Right ventricle myocardium inferior (tissue), 1 donor: ENCODE data around the gene AGAP2. TPM values are rescaled to one million over a fixed set of nuclear protein-coding genes. Genes with fewer than 3 reads are reported as not detected.

Experiments used
- ATAC-seq: fragments of 200-7000 bp; cut with Tn5 transposase; one replicate; pipeline ENCODE4 v1.9.1; 2020; ENCODE audit warnings: mild to moderate bottlenecking, moderate library complexity
- DNase-seq: peaks from one replicate; pipeline ENCODE4 v3.0.0; 2021; ENCODE audit errors: missing footprints
- intact Hi-C: fragments of 100-400 bp; cut with DNase I; formaldehyde crosslinking; loops from one replicate; pipeline ENCODE4 v1.11.0; 2022
- total RNA-seq: library from RNA; stranded (reverse); fragmentation: NEBNext Ultra II Directional; extraction: Animal tissue kit (Norgen Biotek cat#: 25700); gene quantifications from one replicate; pipeline ENCODE4 v1.2.1, GENCODE V29; 2021
- donor health status: DM: no; HTN: yes; CAD: no; lungs with severe emphysema.

Gene AGAP2
- total RNA-seq, 1 donor from 2014 or later = 7.8 TPM

- ATAC-seq = no peak
- DNase-seq = no peak
- intact Hi-C loops = no loop called here
Measured at GRCh38 chr12:57741844-57742738, 3.5 kb upstream of the AGAP2 start.

GRCh38 chr12:57741413-57741789 is 2.9 kb upstream of the AGAP2 start:
- DNase-seq = no peak
- no peak for ATAC-seq
- intact Hi-C loops = no loop called here

GRCh38 chr12:57740656-57741412 is 2.3 kb upstream of the AGAP2 start:
- DNase-seq (no peak), ATAC-seq (no peak)
- intact Hi-C loops = no loop called here

GRCh38 chr12:57739914-57740538 is 1.5 kb upstream of the AGAP2 start:
- intact Hi-C loops = no loop called here
- DNase-seq (no peak), ATAC-seq (no peak)

GRCh38 chr12:57739387-57739786 is 845 bp upstream of the AGAP2 start:
- ATAC-seq (no peak), DNase-seq (no peak)
- intact Hi-C loops = no loop called here

GRCh38 chr12:57737467-57738460 is 778 bp downstream of the AGAP2 start:
- ATAC-seq = no peak
- no peak for DNase-seq
- intact Hi-C loops = no loop called here

GRCh38 chr12:57736741-57737466 is 1.6 kb downstream of the AGAP2 start:
- DNase-seq (no peak), ATAC-seq (no peak)
- intact Hi-C loops = no loop called here

- ATAC-seq (peak; percentile 24), DNase-seq (no peak)
- intact Hi-C loops = no loop called here
Measured at GRCh38 chr12:57735952-57736740, 2.4 kb downstream of the AGAP2 start.

GRCh38 chr12:57735198-57735855 is 3.2 kb downstream of the AGAP2 start:
- no peak for ATAC-seq
- intact Hi-C loops = no loop called here

GRCh38 chr12:57734591-57734990 is 4.0 kb downstream of the AGAP2 start:
- no peak for ATAC-seq
- DNase-seq = no peak
- intact Hi-C loops = no loop called here

More at GRCh38 chr12:57735198-57735855, 3.2 kb downstream of the AGAP2 start:
- no peak for DNase-seq

GRCh38 chr12:57733928-57734327 is 4.6 kb downstream of the AGAP2 start:
- no peak for ATAC-seq
- DNase-seq = no peak
- intact Hi-C loops = no loop called here

GRCh38 chr12:57732726-57733593 is 5.6 kb downstream of the AGAP2 start:
- no peak for DNase-seq
- intact Hi-C loops = no loop called here
- no peak for ATAC-seq

- intact Hi-C loops = no loop called here
- DNase-seq = no peak
- no peak for ATAC-seq
Measured at GRCh38 chr12:57732270-57732669, 6.3 kb downstream of the AGAP2 start.

- DNase-seq (no peak), ATAC-seq (no peak)
- intact Hi-C loops = no loop called here
Measured at GRCh38 chr12:57731411-57732080, 7.0 kb downstream of the AGAP2 start.

- intact Hi-C loops = no loop called here
- no peak for ATAC-seq
- no peak for DNase-seq
Measured at GRCh38 chr12:57730336-57731067, 8.0 kb downstream of the AGAP2 start.
